Liver (tissue), 9 donors: ENCODE data around the gene SRGAP1. TPM values are rescaled to one million over a fixed set of nuclear protein-coding genes. Genes with fewer than 3 reads are reported as not detected.

Experiments
- DNase-seq: peaks from one replicate; pipeline ENCODE4 v3.0.0-alpha.2; 2017; ENCODE audit warnings: low spot score
- H3K27ac ChIP-seq, 2 donors: one replicate each; pipeline ENCODE4 v1.7.0; 2013; ENCODE audit warnings: inconsistent platforms in 2 of 2, low read length in 2 of 2, control low read depth in 1 of 2, low read depth in 1 of 2, mild to moderate bottlenecking in 1 of 2
- H3K27me3 ChIP-seq, 4 donors: one replicate each; pipeline versions ENCODE4 v1.6.1 to v1.7.0; 2013; ENCODE audit warnings: low read length in 3 of 4, inconsistent platforms in 1 of 4, mild to moderate bottlenecking in 1 of 4, moderate library complexity in 1 of 4; ENCODE audit not compliant: control insufficient read depth in 4 of 4, insufficient read depth in 4 of 4
- H3K36me3 ChIP-seq, 4 donors: one replicate each; pipeline versions ENCODE4 v1.6.1 to v1.7.0; 2013; ENCODE audit warnings: low read length in 3 of 4, mild to moderate bottlenecking in 3 of 4, low read depth in 1 of 4, moderate library complexity in 1 of 4; ENCODE audit not compliant: control insufficient read depth in 4 of 4, insufficient read depth in 3 of 4
- H3K4me1 ChIP-seq, 4 donors: one replicate each; pipeline versions ENCODE4 v1.6.1 to v1.7.0; 2013; ENCODE audit warnings: low read length in 3 of 4, mild to moderate bottlenecking in 3 of 4, moderate library complexity in 1 of 4; ENCODE audit not compliant: control insufficient read depth in 4 of 4, insufficient read depth in 4 of 4
- H3K4me3 ChIP-seq, 3 donors: one replicate each; pipeline versions ENCODE4 v1.6.1 to v1.7.0; 2013; ENCODE audit warnings: low read length in 3 of 3, control low read depth in 1 of 3, low read depth in 1 of 3, mild to moderate bottlenecking in 1 of 3
- H3K9ac ChIP-seq, 2 donors: one replicate each; pipeline ENCODE4 v1.7.0; 2013; ENCODE audit warnings: low read length in 2 of 2, mild to moderate bottlenecking in 2 of 2, moderate library complexity in 2 of 2, control low read depth in 1 of 2, low read depth in 1 of 2
- H3K9me3 ChIP-seq, 4 donors: one replicate each; pipeline versions ENCODE4 v1.6.1 to v1.7.0; 2013; ENCODE audit warnings: low read length in 3 of 4; ENCODE audit not compliant: control insufficient read depth in 4 of 4
- ATF3 ChIP-seq: IDR thresholded peaks from 2 replicates; pipeline ENCODE4 v1.6.1; 2016; ENCODE audit warnings: antibody characterized with exemption
- EGR1 ChIP-seq, 2 donors: IDR thresholded peaks; 2 replicates each; pipeline ENCODE4 v1.6.1; 2016 to 2018; ENCODE audit warnings: antibody characterized with exemption in 2 of 2, low read depth in 2 of 2
- FOXA2 ChIP-seq: IDR thresholded peaks from 2 replicates; pipeline ENCODE4 v1.6.1; 2016; ENCODE audit warnings: antibody characterized with exemption
- GABPA ChIP-seq, 2 donors: IDR thresholded peaks in 1 of 2; conservative IDR thresholded peaks in 1 of 2; 2 replicates each; pipeline ENCODE4 v1.6.1; 2016; ENCODE audit warnings: antibody characterized with exemption in 2 of 2, mild to moderate bottlenecking in 1 of 2, moderate library complexity in 1 of 2
- HNF4A ChIP-seq, 2 donors: conservative IDR thresholded peaks; 2 replicates each; pipeline ENCODE4 v1.6.1; 2016; ENCODE audit warnings: antibody characterized with exemption in 2 of 2, mild to moderate bottlenecking in 2 of 2
- HNF4G ChIP-seq: IDR thresholded peaks from 2 replicates; pipeline ENCODE4 v1.6.1; 2016; ENCODE audit warnings: antibody characterized with exemption
- JUND ChIP-seq, 2 donors: IDR thresholded peaks; 2 replicates each; pipeline ENCODE4 v1.6.1; 2016; ENCODE audit warnings: antibody characterized with exemption in 2 of 2
- NR2F2 ChIP-seq: IDR thresholded peaks from 2 replicates; pipeline ENCODE4 v1.6.1; 2016; ENCODE audit warnings: antibody characterized with exemption
- RAD21 ChIP-seq, 2 donors: IDR thresholded peaks; 2 replicates each; pipeline ENCODE4 v1.6.1; 2016; ENCODE audit warnings: antibody characterized with exemption in 2 of 2, mild to moderate bottlenecking in 2 of 2
- RXRA ChIP-seq, 2 donors: IDR thresholded peaks; 2 replicates each; pipeline ENCODE4 v1.6.1; 2017 to 2018; ENCODE audit warnings: antibody characterized with exemption in 2 of 2, mild to moderate bottlenecking in 1 of 2
- SP1 ChIP-seq: IDR thresholded peaks from 2 replicates; pipeline ENCODE4 v1.6.1; 2018; ENCODE audit warnings: antibody characterized with exemption, mild to moderate bottlenecking
- TAF1 ChIP-seq: conservative IDR thresholded peaks from 2 replicates; pipeline ENCODE4 v1.6.1; 2016; ENCODE audit warnings: antibody characterized with exemption, mild to moderate bottlenecking
- YY1 ChIP-seq: IDR thresholded peaks from 2 replicates; pipeline ENCODE4 v1.6.1; 2016; ENCODE audit warnings: antibody characterized with exemption, mild to moderate bottlenecking
- ZBTB33 ChIP-seq: IDR thresholded peaks from 2 replicates; pipeline ENCODE4 v1.6.1; 2016; ENCODE audit warnings: antibody characterized with exemption
- WGBS: extraction: QIAGEN DNeasy Blood & Tissue Kit; methylation state at CpG from one replicate; pipeline ENCODE4 v1.1.7; 2013; 5-methylcytosine and 5-hydroxymethylcytosine counted together
- polyA plus RNA-seq, 2 donors: library from polyadenylated mRNA; stranded (reverse) in 1 of 2; unstranded in 1 of 2; fragments of 200-250 nt in 1 of 2; fragments of >200 nt in 1 of 2; fragmentation: Nextera tagmentation in 1 of 2; extraction: Ambion mirVana in 1 of 2; gene quantifications; one replicate each; pipeline versions ENCODE4 v1.2.1 to v1.2.3, GENCODE V29; 2013 to 2015
- total RNA-seq, 2 donors: library from RNA; depleted of rRNA; stranded (reverse); fragments of >200 nt; gene quantifications; one replicate each; pipeline ENCODE4 v1.2.3, GENCODE V29; 2014
- TF ChIP-seq, protein P1 (sequence below): IDR thresholded peaks from 2 replicates; pipeline ENCODE4 v1.6.1; 2016; ENCODE audit warnings: antibody characterized with exemption
- donor health status: healthy.
- donor health status: healthy.
- donor health status: healthy.
- donor health status: healthy.
- donor health status: healthy.

The SRGAP1 gene
- total and polyA plus RNA-seq, 4 donors = 0.28 to 1.3 (median 0.85) TPM

- Histone ChIP-seq H3K4me3 (no peak overlapping the region), H3K27ac (no peak overlapping the region), H3K4me1 (no peaks in the 10 kb centered on the region), H3K36me3 (no peaks in the 10 kb centered on the region), H3K27me3 (no peaks in the 10 kb centered on the region), H3K9ac (no peak overlapping the region), H3K9me3 (no peaks in the 10 kb centered on the region)
- TF ChIP-seq FOXA2 = no peak
- TF ChIP-seq HNF4G = no peak
- TF ChIP-seq EGR1 (IDR thresholded peaks at IDR 0.05; ENCODE audit: low read depth in 2 of 2) = no peak
- TF ChIP-seq NR2F2 = no peak
- WGBS = 63% methylated on average over 2 of the region's 2 CpGs
- DNase-seq = no peak
These were observed 119.4 kb downstream of the SRGAP1 start for GRCh38 chr12:63963868-63964267.

- Histone ChIP-seq H3K27ac (no peak overlapping the region), H3K4me1 (no peaks in the 10 kb centered on the region), H3K9me3 (no peaks in the 10 kb centered on the region), H3K9ac (no peak overlapping the region), H3K4me3 (no peak overlapping the region), H3K27me3 (no peaks in the 10 kb centered on the region), H3K36me3 (no peaks in the 10 kb centered on the region)
- TF ChIP-seq HNF4G = no peak
- TF ChIP-seq SP1 = no peak
- TF ChIP-seq GABPA (IDR thresholded peaks at IDR 0.05 in 1 of 2, conservative IDR thresholded peaks at IDR 0.05 in 1 of 2) = no peak
- no peak for TF ChIP-seq ZBTB33
- no peak for TF ChIP-seq TAF1
- no peak for TF ChIP-seq NR2F2
- no peak for TF ChIP-seq JUND (IDR thresholded peaks at IDR 0.05)
- no peak for TF ChIP-seq ATF3
- no peak for TF ChIP-seq RXRA (IDR thresholded peaks at IDR 0.05)
- TF ChIP-seq YY1 = no peak
- TF ChIP-seq HNF4A (conservative IDR thresholded peaks at IDR 0.05) = no peak
- TF ChIP-seq RAD21 (IDR thresholded peaks at IDR 0.05) = no peak
- no peak for DNase-seq
- 96% methylated on average over 1 of the region's 1 CpG for WGBS
These were observed 119.8 kb downstream of the SRGAP1 start for GRCh38 chr12:63964301-63964700.

DNA sequence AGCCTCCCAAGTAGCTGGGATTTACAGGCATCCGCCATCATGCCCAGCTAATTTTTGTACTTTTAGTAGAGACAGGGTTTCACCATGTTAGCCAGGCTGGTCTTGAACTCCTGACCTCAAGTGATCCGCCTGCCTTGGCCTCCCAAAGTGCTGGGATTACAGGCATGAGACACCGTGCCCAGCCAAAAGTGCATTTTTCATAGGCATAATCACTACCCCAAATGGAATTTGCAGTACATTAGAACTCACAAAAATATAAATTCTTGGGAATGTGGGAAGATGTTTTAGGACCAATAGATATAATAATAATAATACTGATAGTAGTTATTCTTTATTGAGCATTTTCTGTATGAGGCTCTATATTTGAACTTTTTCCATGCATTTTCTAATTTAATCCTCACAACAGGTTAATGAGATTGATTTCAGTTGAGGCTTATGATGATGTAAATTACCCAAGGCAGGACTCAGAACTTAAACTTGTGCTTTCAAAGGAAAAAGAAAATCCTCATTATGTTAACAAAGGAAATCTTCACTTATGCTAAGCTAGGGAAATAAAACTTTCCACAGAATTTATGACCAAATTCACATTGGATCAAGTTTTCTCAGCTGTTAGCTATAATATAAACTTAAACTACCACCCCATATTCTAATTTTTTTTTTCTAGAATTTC is 121.6 kb downstream of the SRGAP1 start:
- no peaks in the 10 kb centered on the region for H3K9me3 ChIP-seq
- no peak overlapping the region for H3K27ac ChIP-seq
- H3K9ac ChIP-seq = no peak overlapping the region
- H3K36me3 ChIP-seq = no peaks in the 10 kb centered on the region
- 86% methylated on average over 3 of the region's 3 CpGs for WGBS
- H3K4me3 ChIP-seq = no peak overlapping the region
- H3K27me3 ChIP-seq = no peaks in the 10 kb centered on the region
- H3K4me1 ChIP-seq = peaks cover 0 to 1% (median 0%) of the 10 kb centered on the region in 4 donors
- TF ChIP-seq SP1 = no peak
- TF ChIP-seq EGR1 (IDR thresholded peaks at IDR 0.05; ENCODE audit: low read depth in 2 of 2) = no peak
- no peak for TF ChIP-seq ZBTB33
- no peak for TF ChIP-seq HNF4A (conservative IDR thresholded peaks at IDR 0.05)
- TF ChIP-seq, protein P1, sequence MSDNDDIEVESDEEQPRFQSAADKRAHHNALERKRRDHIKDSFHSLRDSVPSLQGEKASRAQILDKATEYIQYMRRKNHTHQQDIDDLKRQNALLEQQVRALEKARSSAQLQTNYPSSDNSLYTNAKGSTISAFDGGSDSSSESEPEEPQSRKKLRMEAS = no peak
- TF ChIP-seq RXRA (IDR thresholded peaks at IDR 0.05) = no peak
- no peak for TF ChIP-seq RAD21 (IDR thresholded peaks at IDR 0.05)
- no peak for TF ChIP-seq ATF3
- TF ChIP-seq FOXA2 = no peak
- TF ChIP-seq JUND (IDR thresholded peaks at IDR 0.05) = no peak
- no peak for DNase-seq
